Measurements from ENCODE around the gene LMCD1.

LMCD1 gene

GRCh38 chr3:8484409-8485140, 17.0 kb upstream of the LMCD1 start:
- no peak for DNase-seq (ENCODE audit: low read depth)

DNA sequence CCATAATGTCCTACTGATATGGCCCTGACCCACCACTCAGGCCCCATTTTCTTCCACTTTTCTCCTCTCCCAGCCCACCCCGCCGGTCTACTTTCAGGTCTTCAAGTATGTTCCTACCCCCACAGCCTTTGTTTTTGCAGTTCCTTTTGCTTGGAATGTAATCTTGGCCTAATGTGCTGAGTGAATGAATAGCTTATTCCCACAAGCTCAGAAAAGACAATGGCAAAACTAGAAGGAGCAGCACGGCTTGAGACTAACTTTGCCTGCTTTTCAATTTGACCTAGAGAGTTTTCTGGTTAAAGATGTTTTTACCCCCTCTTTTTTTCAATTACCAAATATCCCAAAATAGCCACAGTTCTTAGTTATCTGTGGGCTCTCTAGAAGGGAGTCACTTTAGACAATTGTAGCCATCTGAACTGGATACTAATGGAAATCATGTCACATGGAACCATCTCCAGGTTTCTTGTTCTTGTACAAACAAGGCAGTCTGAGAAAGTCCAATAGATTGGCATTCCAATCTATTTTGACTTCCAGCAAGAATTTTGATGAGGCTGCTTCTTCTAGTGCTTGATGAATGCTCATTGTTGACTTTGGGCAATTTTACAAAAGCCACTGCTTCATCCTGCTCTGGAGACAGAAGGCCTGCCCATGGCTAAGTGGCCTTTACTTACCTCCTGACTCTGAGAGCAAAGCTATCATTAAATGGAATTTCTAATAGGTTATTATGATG, 16.3 kb upstream of the LMCD1 start:
- no peak for DNase-seq (ENCODE audit: low read depth)

DNA sequence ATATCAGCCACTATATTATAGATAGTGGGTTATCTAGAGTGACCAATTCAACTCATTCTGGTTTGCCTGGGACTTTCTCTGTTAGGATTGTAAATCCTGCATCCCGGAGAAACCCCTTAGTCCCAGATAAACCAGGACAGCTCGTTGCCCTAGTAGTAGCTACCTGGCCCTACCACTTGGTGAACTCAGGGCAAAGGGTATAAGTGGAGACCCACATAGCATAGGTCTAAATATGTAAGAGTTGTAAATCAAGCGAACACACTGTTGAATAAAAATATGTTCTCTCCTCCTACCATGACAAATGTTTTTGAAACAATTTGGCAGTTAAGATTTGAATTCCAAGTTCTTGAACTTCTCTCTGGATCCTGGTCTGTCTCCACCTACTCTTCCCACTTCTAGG, 15.7 kb upstream of the LMCD1 start:
- no peak for DNase-seq (ENCODE audit: low read depth)

DNA sequence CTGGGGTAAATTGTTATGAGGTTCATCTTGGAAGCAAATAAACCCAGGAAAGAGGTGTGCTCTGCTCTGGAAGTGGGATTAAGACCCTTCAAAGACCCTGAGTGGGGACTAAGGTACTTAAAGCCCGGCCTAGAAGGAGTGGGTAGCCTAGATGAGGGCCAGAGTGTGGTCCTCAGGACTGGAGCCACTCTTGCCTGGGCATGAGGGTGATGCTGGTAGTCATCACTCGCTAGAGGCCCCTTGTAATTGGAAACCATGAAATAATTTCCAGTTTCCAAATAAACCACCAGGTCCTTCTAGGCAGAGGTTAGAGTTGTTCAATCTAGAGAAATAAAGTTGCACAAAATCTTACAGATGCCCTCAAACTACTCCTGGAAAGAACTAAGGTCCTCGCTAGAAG, 15.2 kb upstream of the LMCD1 start:
- no peak for DNase-seq (ENCODE audit: low read depth)

- DNase-seq (ENCODE audit: low read depth), result no peak
Measured at GRCh38 chr3:8486936-8487335, 14.7 kb upstream of the LMCD1 start.

- DNase-seq (ENCODE audit: low read depth), result no peak
Measured at GRCh38 chr3:8488411-8488810, 13.2 kb upstream of the LMCD1 start.

DNA sequence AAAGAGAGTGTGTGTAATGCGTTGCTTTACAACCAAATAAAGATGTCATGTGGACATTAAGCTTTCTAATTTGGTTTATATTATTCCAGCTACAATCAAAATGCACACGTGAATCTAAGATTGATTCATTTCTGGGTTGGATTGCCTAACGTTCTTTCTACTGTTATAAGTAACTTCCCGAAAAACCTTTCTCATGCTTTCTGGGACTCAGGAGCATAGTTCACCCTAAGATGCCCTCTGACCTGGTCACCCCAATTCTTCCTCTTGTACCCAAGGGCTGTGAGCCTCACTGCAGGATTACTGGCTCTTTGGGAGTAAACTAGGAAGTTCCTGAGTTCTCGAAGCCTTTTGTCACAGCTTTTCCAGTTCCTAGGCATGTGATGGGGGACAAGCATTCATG, 12.7 kb upstream of the LMCD1 start:
- no peak for DNase-seq (ENCODE audit: low read depth)

- DNase-seq (ENCODE audit: low read depth), result no peak
Measured at GRCh38 chr3:8489278-8489792, 12.3 kb upstream of the LMCD1 start.

DNA sequence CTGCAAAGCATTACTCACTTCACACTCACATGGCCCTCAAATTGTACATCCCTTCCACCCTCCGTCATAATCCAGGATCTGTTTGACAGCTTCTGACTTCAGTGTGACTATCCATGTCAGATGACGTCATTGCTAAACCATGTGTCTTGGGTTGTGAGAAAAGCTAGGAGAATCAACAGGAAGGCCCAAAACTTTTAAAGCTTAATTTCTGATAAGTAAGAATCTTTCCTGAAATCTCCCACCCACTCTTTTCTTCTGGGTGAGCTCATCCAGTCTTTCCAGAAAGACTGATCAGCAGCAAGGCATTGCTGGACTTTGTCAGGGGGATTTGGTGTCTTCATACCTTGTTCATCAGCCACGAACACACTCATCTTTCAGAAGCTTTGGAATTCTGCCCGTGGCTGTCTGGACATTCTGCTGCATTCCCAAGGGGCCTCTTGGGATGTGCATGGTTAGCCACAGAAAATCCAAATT, 11.5 kb upstream of the LMCD1 start:
- DNase-seq (ENCODE audit: low read depth), result no peak

- DNase-seq (ENCODE audit: low read depth), result no peak
Measured at GRCh38 chr3:8491271-8492144, 10.1 kb upstream of the LMCD1 start.

GRCh38 chr3:8492744-8493511, 8.7 kb upstream of the LMCD1 start:
- DNase-seq (ENCODE audit: low read depth), result no peak

DNA sequence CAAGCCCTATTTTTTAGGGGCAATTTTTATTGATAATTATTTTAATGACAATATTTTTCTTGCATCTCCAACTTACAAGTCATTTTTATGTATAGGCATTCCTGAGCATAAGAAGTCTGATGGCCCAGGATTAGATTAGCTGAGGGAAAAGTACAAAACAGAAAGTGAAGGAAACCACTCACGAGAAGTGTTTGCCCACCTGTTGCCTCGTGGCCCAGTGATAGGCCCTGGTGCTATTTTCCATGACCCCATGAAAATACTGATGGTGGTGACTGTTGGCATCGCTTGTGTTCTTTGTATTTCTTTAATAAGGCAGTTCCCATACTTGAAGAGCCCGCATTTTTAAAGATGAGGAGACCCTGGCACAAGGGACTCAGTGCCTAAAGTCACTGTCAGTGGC, 7.9 kb upstream of the LMCD1 start:
- no peak for DNase-seq (ENCODE audit: low read depth)

DNA sequence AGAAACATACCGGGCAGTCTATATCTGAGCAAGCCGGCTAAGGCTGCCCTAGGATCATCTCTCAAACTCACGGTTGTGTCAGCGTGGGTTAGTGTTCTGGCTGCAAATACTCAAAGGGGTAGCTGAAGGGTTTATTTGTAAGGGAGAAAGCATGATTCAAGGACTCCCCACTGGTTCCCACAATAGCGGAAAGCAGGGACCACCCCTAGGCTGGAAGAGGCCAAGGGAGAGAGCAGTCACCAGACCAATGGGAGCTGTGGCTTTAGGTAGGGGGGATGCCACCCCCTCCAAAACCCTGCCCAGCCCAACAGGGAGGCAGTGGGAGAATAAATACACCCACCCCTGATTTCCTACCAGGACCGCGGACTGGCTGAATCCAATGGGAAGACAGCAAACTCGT, 7.3 kb upstream of the LMCD1 start:
- DNase-seq (ENCODE audit: low read depth), result no peak

GRCh38 chr3:8497582-8497981, 4.0 kb upstream of the LMCD1 start:
- DNase-seq (ENCODE audit: low read depth), result no peak

DNA sequence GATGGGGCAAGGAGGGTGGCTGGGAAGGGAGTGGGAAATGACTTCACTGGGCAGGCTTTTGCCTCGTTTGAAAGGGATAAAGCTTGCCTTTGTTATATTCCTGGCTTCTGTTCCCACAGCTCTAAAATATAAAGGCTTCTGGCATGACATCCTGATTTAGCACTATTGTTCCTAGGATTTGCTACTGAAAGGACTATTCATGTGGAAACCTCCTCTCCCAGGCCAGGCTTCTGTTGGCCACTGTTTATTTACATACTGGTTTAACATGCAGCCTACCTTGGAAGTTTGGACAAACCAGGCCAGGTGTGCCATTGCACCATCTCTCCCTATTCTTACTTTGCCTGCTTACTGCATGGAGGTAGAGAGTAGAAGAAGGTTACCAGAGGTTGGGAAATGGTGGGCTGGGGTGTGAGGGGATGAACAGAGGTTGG, 2.4 kb upstream of the LMCD1 start:
- no peak for DNase-seq (ENCODE audit: low read depth)

GRCh38 chr3:8500319-8500988, 1.2 kb upstream of the LMCD1 start:
- no peak for DNase-seq (ENCODE audit: low read depth)

GRCh38 chr3:8500989-8501370, 643 bp upstream of the LMCD1 start:
- no peak for DNase-seq (ENCODE audit: low read depth)

GRCh38 chr3:8503461-8503860, 1.8 kb downstream of the LMCD1 start:
- no peak for DNase-seq (ENCODE audit: low read depth)

DNA sequence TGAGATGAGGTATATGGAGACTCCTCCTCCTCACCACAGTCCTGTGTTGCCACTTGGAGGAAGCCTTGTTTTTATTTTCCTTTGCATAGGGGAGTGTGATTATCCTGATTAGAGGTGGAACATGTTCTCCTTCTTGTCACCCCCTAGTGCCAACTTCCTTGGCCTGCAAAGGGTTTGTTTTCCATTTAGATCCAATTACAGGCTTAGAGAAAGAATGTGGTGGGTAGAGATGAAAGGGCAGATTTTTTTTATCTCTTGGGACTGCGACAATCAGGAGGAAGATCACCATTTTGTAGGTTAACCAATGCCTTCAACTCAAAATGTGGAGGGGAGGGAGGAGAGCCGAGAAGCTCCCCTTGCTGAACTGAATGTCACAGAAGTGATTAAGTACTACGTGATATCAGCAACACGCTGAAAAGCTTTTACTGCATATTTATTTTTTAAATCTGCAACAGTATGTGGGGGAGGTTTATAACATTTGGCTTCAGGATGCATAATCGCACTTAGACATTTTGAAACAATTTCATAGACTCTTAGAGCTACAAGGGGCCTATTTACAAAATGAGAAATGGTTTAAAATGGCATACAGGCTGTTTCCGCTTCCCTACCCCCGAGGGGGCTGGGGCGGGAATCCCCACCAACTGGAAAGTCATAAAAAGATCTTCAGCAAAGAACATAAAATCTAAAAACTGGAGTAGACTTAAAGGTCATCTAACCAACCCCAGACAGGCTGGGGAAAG, 2.4 kb downstream of the LMCD1 start:
- no peak for DNase-seq (ENCODE audit: low read depth)

- DNase-seq (ENCODE audit: low read depth), result no peak
Measured at GRCh38 chr3:8504611-8504973, 3.0 kb downstream of the LMCD1 start.

Data from stimulated activated CD8-positive, alpha-beta memory T cell treated with anti-CD3 and anti-CD28 coated beads, Interleukin-12 subunit alpha, Interleukin-12 subunit beta, amount 100 ng/mL, for 1 hour (primary cell).